ENCODE results near the gene ERLEC1. TPM values are rescaled to one million over a fixed set of nuclear protein-coding genes. Genes with fewer than 3 reads are reported as not detected.

The ERLEC1 gene
- total RNA-seq, 3 donors from 2014 or later: 31.9 to 40.1 (median 34.5) TPM

DNA sequence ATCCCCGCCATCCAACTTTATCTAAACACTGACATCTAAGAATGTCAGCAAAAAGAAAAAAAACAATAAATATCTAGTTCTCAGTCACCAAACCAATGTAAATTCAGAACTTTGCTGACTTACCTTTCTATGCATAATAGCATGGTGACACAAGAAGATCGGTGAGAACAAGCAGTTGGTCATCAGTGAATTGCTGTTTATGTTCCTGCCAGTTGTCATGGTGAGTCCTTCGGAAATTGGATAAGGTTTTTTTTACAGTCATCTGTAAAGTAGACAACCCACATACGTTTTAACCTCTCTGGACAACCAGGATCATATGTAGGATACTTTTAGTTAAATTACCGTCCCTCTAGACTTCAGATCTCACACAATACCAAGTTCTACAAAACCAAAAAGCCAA is 79.1 kb downstream of the ERLEC1 start:
- intact Hi-C loops (cut with DNase I, micrococcal nuclease): no loop called here
- TF ChIP-seq, protein P1, sequence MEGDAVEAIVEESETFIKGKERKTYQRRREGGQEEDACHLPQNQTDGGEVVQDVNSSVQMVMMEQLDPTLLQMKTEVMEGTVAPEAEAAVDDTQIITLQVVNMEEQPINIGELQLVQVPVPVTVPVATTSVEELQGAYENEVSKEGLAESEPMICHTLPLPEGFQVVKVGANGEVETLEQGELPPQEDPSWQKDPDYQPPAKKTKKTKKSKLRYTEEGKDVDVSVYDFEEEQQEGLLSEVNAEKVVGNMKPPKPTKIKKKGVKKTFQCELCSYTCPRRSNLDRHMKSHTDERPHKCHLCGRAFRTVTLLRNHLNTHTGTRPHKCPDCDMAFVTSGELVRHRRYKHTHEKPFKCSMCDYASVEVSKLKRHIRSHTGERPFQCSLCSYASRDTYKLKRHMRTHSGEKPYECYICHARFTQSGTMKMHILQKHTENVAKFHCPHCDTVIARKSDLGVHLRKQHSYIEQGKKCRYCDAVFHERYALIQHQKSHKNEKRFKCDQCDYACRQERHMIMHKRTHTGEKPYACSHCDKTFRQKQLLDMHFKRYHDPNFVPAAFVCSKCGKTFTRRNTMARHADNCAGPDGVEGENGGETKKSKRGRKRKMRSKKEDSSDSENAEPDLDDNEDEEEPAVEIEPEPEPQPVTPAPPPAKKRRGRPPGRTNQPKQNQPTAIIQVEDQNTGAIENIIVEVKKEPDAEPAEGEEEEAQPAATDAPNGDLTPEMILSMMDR (IDR thresholded peaks at IDR 0.05): no peak
- DNase-seq (no peak), ATAC-seq (no peak)
- Histone ChIP-seq H3K4me3 (no peak overlapping the region), H3K4me1 (ENCODE audit: low read depth) (no peaks in the 10 kb centered on the region), H3K36me3 (ENCODE audit: low read depth) (no peaks in the 10 kb centered on the region), H3K9me3 (no peaks in the 10 kb centered on the region)

DNA sequence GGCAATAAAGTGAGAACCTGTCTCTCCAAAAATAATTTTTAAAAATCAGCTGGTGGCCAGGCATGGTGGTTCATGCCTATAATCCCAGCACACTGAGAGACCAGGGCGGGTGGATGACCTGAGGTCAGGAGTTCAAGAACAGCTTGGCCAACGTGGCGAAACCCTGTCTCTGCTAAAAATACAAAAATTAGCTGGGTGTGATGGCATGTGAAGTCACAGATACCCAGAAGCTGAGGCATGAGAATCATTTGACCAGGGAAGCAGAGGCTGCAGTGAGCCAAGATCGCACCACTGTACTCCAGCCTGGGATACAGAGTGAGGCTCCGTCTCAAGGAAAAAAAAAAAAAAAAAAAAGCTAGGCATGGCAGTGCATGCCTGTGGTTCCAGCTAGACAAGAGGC is 80.3 kb downstream of the ERLEC1 start:
- Histone ChIP-seq H3K4me3 (no peak overlapping the region), H3K4me1 (ENCODE audit: low read depth) (no peaks in the 10 kb centered on the region), H3K9me3 (no peaks in the 10 kb centered on the region), H3K36me3 (ENCODE audit: low read depth) (no peaks in the 10 kb centered on the region)
- TF ChIP-seq, protein P1 (IDR thresholded peaks at IDR 0.05): no peak
- intact Hi-C loops (cut with DNase I, micrococcal nuclease): no loop called here
- DNase-seq: no peak
- ATAC-seq: no peak

DNA sequence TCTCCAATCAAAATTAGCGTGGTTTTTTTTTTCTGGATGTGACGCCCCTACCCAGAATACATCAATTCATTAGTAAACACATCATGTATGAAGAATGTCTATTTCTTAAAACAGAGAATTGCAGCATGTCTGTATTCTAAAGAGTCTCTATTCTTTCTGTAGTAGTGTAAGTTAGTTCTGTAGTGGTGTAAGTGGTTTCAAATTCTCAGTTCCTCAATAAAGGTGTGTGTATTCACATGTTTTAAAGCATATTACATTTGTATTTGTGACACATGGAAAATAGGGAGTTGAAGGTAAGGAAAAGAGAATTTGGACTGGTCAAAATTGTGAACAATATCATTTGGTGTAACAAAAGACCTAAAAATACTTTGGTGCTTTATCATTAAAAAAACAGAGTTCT is 80.9 kb downstream of the ERLEC1 start:
- TF ChIP-seq, protein P1 (IDR thresholded peaks at IDR 0.05): no peak
- Histone ChIP-seq H3K36me3 (ENCODE audit: low read depth) (no peaks in the 10 kb centered on the region), H3K4me3 (no peak overlapping the region), H3K9me3 (no peaks in the 10 kb centered on the region), H3K4me1 (ENCODE audit: low read depth) (no peaks in the 10 kb centered on the region)
- intact Hi-C loops (cut with DNase I, micrococcal nuclease): no loop called here
- no peak for ATAC-seq
- no peak for DNase-seq

Small RNA genes lying within 50 kb of the gene (microRNA-seq; reads per million reads assigned to microRNA genes)
- not detected for gene MIR3682

Other genes starting within 250 kb of the ERLEC1 start
- 1 to 10 TPM; 3.1 to 4.7 (median 3.3) TPM for gene CHAC2, start 19.2 kb upstream of the ERLEC1 start, total RNA-seq
- 10 to 100 TPM; 11.6 to 16.8 (median 14.9) TPM for gene ASB3, start 91 bp upstream of the ERLEC1 start, total RNA-seq
- 1 to 10 TPM; 1.3 to 2.9 (median 2.1) TPM for gene GPR75, start 72.9 kb downstream of the ERLEC1 start, total RNA-seq
- gene PSME4, start 183.9 kb downstream of the ERLEC1 start, total RNA-seq: 10 to 100 TPM; 33.7 to 50.9 (median 50.3) TPM